ENCODE measurements around the gene VGLL4.

- TF ChIP-seq CTCF (conservative IDR thresholded peaks at IDR 0.05; ENCODE audit: low read length), result no peak
- TF ChIP-seq EZH2phosphoT487 (IDR thresholded peaks at IDR 0.05; ENCODE audit: borderline replicate concordance, low read depth, low read length), result no peak
Measured at GRCh38 chr3:11545186-11545851, 98.4 kb downstream of the VGLL4 start.

All from OCI-LY7 (cell line).